ENCODE data around the gene PPIP5K1. TPM values are rescaled to one million over a fixed set of nuclear protein-coding genes. Genes with fewer than 3 reads are reported as not detected.

PPIP5K1 gene
- total RNA-seq, 1 experiment from 2014 or later: 62.4 TPM

DNA sequence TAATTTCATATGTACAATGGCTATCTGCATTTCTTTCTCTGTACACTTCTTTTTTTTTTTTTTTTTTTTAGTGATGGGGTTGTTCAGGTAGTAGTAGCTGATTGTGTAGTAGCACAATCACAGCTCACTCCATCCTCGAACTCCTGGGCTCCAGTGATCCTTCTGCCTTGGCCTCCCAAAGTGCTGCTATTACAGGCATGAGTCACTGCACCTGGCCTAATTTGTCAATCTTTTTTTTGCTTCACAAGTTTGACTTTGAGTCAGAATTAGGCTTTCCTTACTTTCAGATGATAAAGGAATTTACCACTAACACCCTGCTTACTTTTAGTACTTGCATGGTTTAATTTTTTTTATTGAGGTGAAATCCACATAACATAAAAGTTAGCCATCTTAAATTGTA lies 44.6 kb downstream of the PPIP5K1 start:
- ChIA-PET POLR2A (no interaction called here), CTCF (no interaction called here)
- BruUV-seq (replicated peaks): no TSS peak

More for the DNA sequence above, 44.6 kb downstream of the PPIP5K1 start:
- Histone ChIP-seq H3K27me3 (ENCODE audit: insufficient read depth, low read length) (no peaks in the 10 kb centered on the region), H2AFZ (ENCODE audit: low read depth, low read length, poor library complexity, severe bottlenecking) (no peak overlapping the region), H3K79me2 (ENCODE audit: insufficient read depth, low read length) (no peaks in the 10 kb centered on the region), H3K27ac (ENCODE audit: low read depth, low read length) (no peak overlapping the region), H3K4me3 (replicated peaks in 1 of 2; ENCODE audit: low read depth in 1 of 2, low read length in 2 of 2) (no peak overlapping the region), H3K9ac (ENCODE audit: low read length) (no peak overlapping the region), H3K4me1 (ENCODE audit: control insufficient read depth in 1 of 2, insufficient read depth in 2 of 2, low read length in 2 of 2) (no peaks in the 10 kb centered on the region), H3K9me3 (ENCODE audit: control insufficient read depth in 1 of 2, insufficient read depth in 1 of 2, low read depth in 1 of 2, low read length in 2 of 2) (no peaks in the 10 kb centered on the region), H4K20me1 (ENCODE audit: insufficient read depth) (no peaks in the 10 kb centered on the region), H3K4me2 (ENCODE audit: low read length) (no peak overlapping the region), H3K9me2 (ENCODE audit: insufficient read depth) (no peaks in the 10 kb centered on the region), H3K36me3 (ENCODE audit: control insufficient read depth in 1 of 2, insufficient read depth in 2 of 2, low read length in 2 of 2) (0 out of 4 replicates have a peak, but pooled peaks cover 0 to 6% of the 10 kb centered on the region in 2 experiments)
- ATAC-seq: no peak
- TF ChIP-seq CEBPB (IDR thresholded peaks at IDR 0.05; ENCODE audit: low read depth) (no peak), ZFX (IDR thresholded peaks at IDR 0.05) (no peak), POLR2AphosphoS5 (IDR thresholded peaks at IDR 0.05; ENCODE audit: low read depth, low read length) (no peak), POLR2A (IDR thresholded peaks at IDR 0.05; ENCODE audit: borderline replicate concordance, extremely low read depth, insufficient read depth, insufficient read length) (no peak), EGR1 (IDR thresholded peaks at IDR 0.05; ENCODE audit: low read depth) (no peak), SP1 (IDR thresholded peaks at IDR 0.05; ENCODE audit: low read depth) (no peak), EZH2phosphoT487 (IDR thresholded peaks at IDR 0.05; ENCODE audit: borderline replicate concordance) (no peak), YY1 (IDR thresholded peaks at IDR 0.05; ENCODE audit: extremely low read depth, insufficient replicate concordance, low read depth, low read length) (no peak), ZNF274 (IDR thresholded peaks at IDR 0.05; ENCODE audit: low read depth, low read length) (no peak)
- TF ChIP-seq, protein P1, sequence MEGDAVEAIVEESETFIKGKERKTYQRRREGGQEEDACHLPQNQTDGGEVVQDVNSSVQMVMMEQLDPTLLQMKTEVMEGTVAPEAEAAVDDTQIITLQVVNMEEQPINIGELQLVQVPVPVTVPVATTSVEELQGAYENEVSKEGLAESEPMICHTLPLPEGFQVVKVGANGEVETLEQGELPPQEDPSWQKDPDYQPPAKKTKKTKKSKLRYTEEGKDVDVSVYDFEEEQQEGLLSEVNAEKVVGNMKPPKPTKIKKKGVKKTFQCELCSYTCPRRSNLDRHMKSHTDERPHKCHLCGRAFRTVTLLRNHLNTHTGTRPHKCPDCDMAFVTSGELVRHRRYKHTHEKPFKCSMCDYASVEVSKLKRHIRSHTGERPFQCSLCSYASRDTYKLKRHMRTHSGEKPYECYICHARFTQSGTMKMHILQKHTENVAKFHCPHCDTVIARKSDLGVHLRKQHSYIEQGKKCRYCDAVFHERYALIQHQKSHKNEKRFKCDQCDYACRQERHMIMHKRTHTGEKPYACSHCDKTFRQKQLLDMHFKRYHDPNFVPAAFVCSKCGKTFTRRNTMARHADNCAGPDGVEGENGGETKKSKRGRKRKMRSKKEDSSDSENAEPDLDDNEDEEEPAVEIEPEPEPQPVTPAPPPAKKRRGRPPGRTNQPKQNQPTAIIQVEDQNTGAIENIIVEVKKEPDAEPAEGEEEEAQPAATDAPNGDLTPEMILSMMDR (IDR thresholded peaks at IDR 0.05 in 2 of 3, conservative IDR thresholded peaks at IDR 0.05 in 1 of 3; ENCODE audit: borderline replicate concordance in 1 of 3, insufficient read depth in 1 of 3, low read depth in 2 of 3, low read length in 2 of 3): no peak
- TF ChIP-seq, protein P2, sequence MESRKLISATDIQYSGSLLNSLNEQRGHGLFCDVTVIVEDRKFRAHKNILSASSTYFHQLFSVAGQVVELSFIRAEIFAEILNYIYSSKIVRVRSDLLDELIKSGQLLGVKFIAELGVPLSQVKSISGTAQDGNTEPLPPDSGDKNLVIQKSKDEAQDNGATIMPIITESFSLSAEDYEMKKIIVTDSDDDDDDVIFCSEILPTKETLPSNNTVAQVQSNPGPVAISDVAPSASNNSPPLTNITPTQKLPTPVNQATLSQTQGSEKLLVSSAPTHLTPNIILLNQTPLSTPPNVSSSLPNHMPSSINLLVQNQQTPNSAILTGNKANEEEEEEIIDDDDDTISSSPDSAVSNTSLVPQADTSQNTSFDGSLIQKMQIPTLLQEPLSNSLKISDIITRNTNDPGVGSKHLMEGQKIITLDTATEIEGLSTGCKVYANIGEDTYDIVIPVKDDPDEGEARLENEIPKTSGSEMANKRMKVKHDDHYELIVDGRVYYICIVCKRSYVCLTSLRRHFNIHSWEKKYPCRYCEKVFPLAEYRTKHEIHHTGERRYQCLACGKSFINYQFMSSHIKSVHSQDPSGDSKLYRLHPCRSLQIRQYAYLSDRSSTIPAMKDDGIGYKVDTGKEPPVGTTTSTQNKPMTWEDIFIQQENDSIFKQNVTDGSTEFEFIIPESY (IDR thresholded peaks at IDR 0.05; ENCODE audit: extremely low read depth, insufficient replicate concordance, low read length): no peak
- TF ChIP-seq, protein P3, sequence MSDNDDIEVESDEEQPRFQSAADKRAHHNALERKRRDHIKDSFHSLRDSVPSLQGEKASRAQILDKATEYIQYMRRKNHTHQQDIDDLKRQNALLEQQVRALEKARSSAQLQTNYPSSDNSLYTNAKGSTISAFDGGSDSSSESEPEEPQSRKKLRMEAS (IDR thresholded peaks at IDR 0.05): no peak
- TF ChIP-seq, protein P4, sequence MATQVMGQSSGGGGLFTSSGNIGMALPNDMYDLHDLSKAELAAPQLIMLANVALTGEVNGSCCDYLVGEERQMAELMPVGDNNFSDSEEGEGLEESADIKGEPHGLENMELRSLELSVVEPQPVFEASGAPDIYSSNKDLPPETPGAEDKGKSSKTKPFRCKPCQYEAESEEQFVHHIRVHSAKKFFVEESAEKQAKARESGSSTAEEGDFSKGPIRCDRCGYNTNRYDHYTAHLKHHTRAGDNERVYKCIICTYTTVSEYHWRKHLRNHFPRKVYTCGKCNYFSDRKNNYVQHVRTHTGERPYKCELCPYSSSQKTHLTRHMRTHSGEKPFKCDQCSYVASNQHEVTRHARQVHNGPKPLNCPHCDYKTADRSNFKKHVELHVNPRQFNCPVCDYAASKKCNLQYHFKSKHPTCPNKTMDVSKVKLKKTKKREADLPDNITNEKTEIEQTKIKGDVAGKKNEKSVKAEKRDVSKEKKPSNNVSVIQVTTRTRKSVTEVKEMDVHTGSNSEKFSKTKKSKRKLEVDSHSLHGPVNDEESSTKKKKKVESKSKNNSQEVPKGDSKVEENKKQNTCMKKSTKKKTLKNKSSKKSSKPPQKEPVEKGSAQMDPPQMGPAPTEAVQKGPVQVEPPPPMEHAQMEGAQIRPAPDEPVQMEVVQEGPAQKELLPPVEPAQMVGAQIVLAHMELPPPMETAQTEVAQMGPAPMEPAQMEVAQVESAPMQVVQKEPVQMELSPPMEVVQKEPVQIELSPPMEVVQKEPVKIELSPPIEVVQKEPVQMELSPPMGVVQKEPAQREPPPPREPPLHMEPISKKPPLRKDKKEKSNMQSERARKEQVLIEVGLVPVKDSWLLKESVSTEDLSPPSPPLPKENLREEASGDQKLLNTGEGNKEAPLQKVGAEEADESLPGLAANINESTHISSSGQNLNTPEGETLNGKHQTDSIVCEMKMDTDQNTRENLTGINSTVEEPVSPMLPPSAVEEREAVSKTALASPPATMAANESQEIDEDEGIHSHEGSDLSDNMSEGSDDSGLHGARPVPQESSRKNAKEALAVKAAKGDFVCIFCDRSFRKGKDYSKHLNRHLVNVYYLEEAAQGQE (IDR thresholded peaks at IDR 0.05; ENCODE audit: low read depth): no peak
- DNase-seq (ENCODE audit: low read depth, low spot score): no peak
- intact Hi-C loops (cut with micrococcal nuclease): no loop called here
- RAD21 ChIA-PET (ENCODE audit: low non-redundant PET in 1 of 2, low total read pairs in 2 of 2, uncharacterized antibody in 2 of 2, unreplicated experiment in 2 of 2): no interaction called here
